ENCODE measurements around the gene DLG2. TPM values are rescaled to one million over a fixed set of nuclear protein-coding genes. Genes with fewer than 3 reads are reported as not detected.

Gene DLG2
- polyA plus RNA-seq, 1 donor: 9.6 TPM

GRCh38 chr11:84270466-84270865 lies 1356.7 kb downstream of the DLG2 start:
- DNase-seq (ENCODE audit: low read depth): no peak

GRCh38 chr11:84264066-84264465 lies 1363.1 kb downstream of the DLG2 start:
- no peak for DNase-seq (ENCODE audit: low read depth)

- no peak for DNase-seq (ENCODE audit: low read depth)
These were observed 1365.4 kb downstream of the DLG2 start for GRCh38 chr11:84261707-84262106.

GRCh38 chr11:84260862-84261261 lies 1366.3 kb downstream of the DLG2 start:
- DNase-seq (ENCODE audit: low read depth): no peak

GRCh38 chr11:84256618-84257017 lies 1370.5 kb downstream of the DLG2 start:
- no peak for DNase-seq (ENCODE audit: low read depth)

GRCh38 chr11:84255483-84255882 lies 1371.7 kb downstream of the DLG2 start:
- DNase-seq (ENCODE audit: low read depth): no peak

- DNase-seq (ENCODE audit: low read depth): no peak
These were observed 1376.1 kb downstream of the DLG2 start for GRCh38 chr11:84250834-84251613.

- no peak for DNase-seq (ENCODE audit: low read depth)
These were observed 1377.6 kb downstream of the DLG2 start for GRCh38 chr11:84249344-84250135.

- no peak for DNase-seq (ENCODE audit: low read depth)
These were observed 1379.2 kb downstream of the DLG2 start for GRCh38 chr11:84247926-84248325.

GRCh38 chr11:84247129-84247528 lies 1380.0 kb downstream of the DLG2 start:
- DNase-seq (ENCODE audit: low read depth): no peak

- DNase-seq (ENCODE audit: low read depth): no peak
These were observed 1383.4 kb downstream of the DLG2 start for GRCh38 chr11:84243629-84244263.

GRCh38 chr11:84241343-84242131 lies 1385.6 kb downstream of the DLG2 start:
- DNase-seq (ENCODE audit: low read depth): no peak

- no peak for DNase-seq (ENCODE audit: low read depth)
These were observed 1386.3 kb downstream of the DLG2 start for GRCh38 chr11:84240847-84241246.

GRCh38 chr11:84236436-84236835 lies 1390.7 kb downstream of the DLG2 start:
- no peak for DNase-seq (ENCODE audit: low read depth)

- DNase-seq (ENCODE audit: low read depth): no peak
These were observed 1392.5 kb downstream of the DLG2 start for GRCh38 chr11:84234462-84235202.

GRCh38 chr11:84234011-84234410 lies 1393.1 kb downstream of the DLG2 start:
- DNase-seq (ENCODE audit: low read depth): no peak

- no peak for DNase-seq (ENCODE audit: low read depth)
These were observed 1394.6 kb downstream of the DLG2 start for GRCh38 chr11:84232511-84232910.

GRCh38 chr11:84230402-84230801 lies 1396.7 kb downstream of the DLG2 start:
- DNase-seq (ENCODE audit: low read depth): no peak

- no peak for DNase-seq (ENCODE audit: low read depth)
These were observed 1399.0 kb downstream of the DLG2 start for GRCh38 chr11:84227970-84228665.

GRCh38 chr11:84224042-84224441 lies 1403.1 kb downstream of the DLG2 start:
- no peak for DNase-seq (ENCODE audit: low read depth)
